Ishikawa (cell line): Measurements from ENCODE around the gene ATRNL1.

Experiments used
- CEBPB ChIP-seq: IDR thresholded peaks from 2 replicates; pipeline ENCODE4 v1.6.1; 2012
- CREB1 ChIP-seq: IDR thresholded peaks from 2 replicates; pipeline ENCODE4 v1.6.1; 2012; ENCODE audit warnings: low read depth
- EGR1 ChIP-seq: IDR thresholded peaks from 2 replicates; pipeline ENCODE4 v1.6.1; 2012
- EP300 ChIP-seq: IDR thresholded peaks from 2 replicates; pipeline ENCODE4 v1.6.1; 2012; ENCODE audit warnings: borderline replicate concordance
- FOXM1 ChIP-seq: IDR thresholded peaks from 2 replicates; pipeline ENCODE4 v1.6.1; 2012; ENCODE audit warnings: low read depth, borderline replicate concordance
- NFIC ChIP-seq: IDR thresholded peaks from 2 replicates; pipeline ENCODE4 v1.6.1; 2012
- RAD21 ChIP-seq: IDR thresholded peaks from 2 replicates; pipeline ENCODE4 v1.6.1; 2012; ENCODE audit warnings: low read depth
- TAF1 ChIP-seq: IDR thresholded peaks from 2 replicates; pipeline ENCODE4 v1.6.1; 2012; ENCODE audit warnings: low read depth, mild to moderate bottlenecking
- TCF12 ChIP-seq: IDR thresholded peaks from 2 replicates; pipeline ENCODE4 v1.6.1; 2012; ENCODE audit warnings: low read depth
- TEAD4 ChIP-seq: IDR thresholded peaks from 2 replicates; pipeline ENCODE4 v1.6.1; 2012
- YY1 ChIP-seq: IDR thresholded peaks from 2 replicates; pipeline ENCODE4 v1.6.1; 2012; ENCODE audit warnings: low read depth
- ZBTB7A ChIP-seq: IDR thresholded peaks from 2 replicates; pipeline ENCODE4 v1.6.1; 2012; ENCODE audit warnings: low read depth
- TF ChIP-seq, protein P1 (sequence below): IDR thresholded peaks from 2 replicates; pipeline ENCODE4 v1.6.1; 2012
- TF ChIP-seq, protein P2 (sequence below): IDR thresholded peaks from 2 replicates; pipeline ENCODE4 v1.6.1; 2012; ENCODE audit warnings: low read depth, mild to moderate bottlenecking
- TF ChIP-seq, protein P3 (sequence below): IDR thresholded peaks from 2 replicates; pipeline ENCODE4 v1.6.1; 2012

ATRNL1 gene, protein sequence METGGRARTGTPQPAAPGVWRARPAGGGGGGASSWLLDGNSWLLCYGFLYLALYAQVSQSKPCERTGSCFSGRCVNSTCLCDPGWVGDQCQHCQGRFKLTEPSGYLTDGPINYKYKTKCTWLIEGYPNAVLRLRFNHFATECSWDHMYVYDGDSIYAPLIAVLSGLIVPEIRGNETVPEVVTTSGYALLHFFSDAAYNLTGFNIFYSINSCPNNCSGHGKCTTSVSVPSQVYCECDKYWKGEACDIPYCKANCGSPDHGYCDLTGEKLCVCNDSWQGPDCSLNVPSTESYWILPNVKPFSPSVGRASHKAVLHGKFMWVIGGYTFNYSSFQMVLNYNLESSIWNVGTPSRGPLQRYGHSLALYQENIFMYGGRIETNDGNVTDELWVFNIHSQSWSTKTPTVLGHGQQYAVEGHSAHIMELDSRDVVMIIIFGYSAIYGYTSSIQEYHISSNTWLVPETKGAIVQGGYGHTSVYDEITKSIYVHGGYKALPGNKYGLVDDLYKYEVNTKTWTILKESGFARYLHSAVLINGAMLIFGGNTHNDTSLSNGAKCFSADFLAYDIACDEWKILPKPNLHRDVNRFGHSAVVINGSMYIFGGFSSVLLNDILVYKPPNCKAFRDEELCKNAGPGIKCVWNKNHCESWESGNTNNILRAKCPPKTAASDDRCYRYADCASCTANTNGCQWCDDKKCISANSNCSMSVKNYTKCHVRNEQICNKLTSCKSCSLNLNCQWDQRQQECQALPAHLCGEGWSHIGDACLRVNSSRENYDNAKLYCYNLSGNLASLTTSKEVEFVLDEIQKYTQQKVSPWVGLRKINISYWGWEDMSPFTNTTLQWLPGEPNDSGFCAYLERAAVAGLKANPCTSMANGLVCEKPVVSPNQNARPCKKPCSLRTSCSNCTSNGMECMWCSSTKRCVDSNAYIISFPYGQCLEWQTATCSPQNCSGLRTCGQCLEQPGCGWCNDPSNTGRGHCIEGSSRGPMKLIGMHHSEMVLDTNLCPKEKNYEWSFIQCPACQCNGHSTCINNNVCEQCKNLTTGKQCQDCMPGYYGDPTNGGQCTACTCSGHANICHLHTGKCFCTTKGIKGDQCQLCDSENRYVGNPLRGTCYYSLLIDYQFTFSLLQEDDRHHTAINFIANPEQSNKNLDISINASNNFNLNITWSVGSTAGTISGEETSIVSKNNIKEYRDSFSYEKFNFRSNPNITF (N-terminal part only)

DNA sequence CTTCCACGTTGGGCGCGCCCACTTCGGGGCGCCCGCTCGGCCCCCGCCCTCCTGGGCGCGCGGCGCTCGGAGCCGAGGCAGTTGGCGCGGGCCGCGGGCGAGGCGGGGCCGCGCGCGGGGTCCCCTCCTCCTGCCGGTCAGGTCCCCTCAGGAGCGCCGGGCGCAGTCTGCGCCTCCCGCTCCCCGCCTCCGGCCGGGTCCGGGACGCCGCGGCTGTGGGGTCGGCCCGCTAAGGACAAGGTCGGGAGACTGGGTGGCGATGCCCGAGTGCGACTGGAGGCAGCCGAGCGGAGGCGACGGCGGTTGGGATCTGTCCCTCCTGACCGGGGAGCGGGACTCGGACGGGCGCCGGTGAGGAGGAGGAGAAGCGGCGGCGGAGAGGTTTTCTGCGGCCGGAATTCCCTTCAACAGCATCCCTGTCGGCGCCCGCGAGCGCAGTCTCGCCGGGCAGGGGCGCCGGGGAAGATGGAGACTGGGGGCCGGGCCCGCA is at the start of gene ATRNL1:
TSS of gene ATRNL1 (plus strand) at position 80 of the 490 bp plus-strand sequence. CDS start at position 466, 386 bp downstream.
- TF ChIP-seq, protein P1, sequence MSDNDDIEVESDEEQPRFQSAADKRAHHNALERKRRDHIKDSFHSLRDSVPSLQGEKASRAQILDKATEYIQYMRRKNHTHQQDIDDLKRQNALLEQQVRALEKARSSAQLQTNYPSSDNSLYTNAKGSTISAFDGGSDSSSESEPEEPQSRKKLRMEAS, result no peak
- TF ChIP-seq YY1 (no peak), ZBTB7A (peak; percentile 39; the same call in 1 of the 2 replicates), NFIC (peak; percentile 11; the same call in 1 of the 2 replicates), TAF1 (peak; percentile 28; the same call in 1 of the 2 replicates)

DNA sequence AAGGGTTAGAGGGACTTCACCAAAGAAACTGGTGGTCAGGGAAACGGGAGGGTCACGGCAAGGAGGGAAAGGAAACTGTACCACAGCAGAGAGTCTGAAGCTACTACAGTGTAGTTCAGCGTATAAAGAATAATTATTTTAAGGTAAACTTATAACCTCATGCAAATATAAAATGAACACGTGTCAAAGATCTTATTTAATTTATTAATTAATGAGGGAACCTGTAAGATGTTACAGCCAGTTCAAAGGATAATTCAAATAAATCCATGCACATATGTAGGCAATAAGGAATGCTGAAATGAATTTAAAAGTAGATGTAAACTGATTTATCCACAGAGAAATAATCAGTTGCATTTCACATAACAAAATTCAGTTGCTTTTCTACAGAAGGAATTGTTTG is 49.4 kb upstream of the ATRNL1 start:
- TF ChIP-seq TEAD4 (no peak), YY1 (no peak)

DNA sequence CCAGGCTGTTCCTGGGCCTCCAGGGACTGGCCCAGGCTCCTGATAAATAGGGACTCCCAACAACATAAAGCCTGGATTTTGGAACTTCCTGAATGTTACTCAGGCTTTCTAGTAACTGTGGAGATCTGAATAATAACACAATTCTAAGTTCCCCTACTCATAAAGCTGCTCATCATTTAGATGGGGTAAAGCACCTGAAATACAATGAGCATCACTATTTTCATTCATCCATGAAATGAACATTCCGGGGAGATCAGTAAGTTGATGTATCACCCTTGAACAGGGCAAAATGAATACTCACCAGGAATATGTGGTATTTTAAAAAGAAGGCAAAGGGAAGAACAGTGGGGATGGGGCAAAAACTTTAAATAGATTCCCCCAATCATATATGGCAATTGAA is 48.3 kb upstream of the ATRNL1 start:
- TF ChIP-seq RAD21 (no peak), NFIC (no peak), TEAD4 (no peak), CREB1 (no peak), EP300 (no peak), YY1 (no peak), EGR1 (no peak), TAF1 (no peak), ZBTB7A (no peak), TCF12 (no peak), CEBPB (no peak), FOXM1 (no peak)
- TF ChIP-seq, protein P2, sequence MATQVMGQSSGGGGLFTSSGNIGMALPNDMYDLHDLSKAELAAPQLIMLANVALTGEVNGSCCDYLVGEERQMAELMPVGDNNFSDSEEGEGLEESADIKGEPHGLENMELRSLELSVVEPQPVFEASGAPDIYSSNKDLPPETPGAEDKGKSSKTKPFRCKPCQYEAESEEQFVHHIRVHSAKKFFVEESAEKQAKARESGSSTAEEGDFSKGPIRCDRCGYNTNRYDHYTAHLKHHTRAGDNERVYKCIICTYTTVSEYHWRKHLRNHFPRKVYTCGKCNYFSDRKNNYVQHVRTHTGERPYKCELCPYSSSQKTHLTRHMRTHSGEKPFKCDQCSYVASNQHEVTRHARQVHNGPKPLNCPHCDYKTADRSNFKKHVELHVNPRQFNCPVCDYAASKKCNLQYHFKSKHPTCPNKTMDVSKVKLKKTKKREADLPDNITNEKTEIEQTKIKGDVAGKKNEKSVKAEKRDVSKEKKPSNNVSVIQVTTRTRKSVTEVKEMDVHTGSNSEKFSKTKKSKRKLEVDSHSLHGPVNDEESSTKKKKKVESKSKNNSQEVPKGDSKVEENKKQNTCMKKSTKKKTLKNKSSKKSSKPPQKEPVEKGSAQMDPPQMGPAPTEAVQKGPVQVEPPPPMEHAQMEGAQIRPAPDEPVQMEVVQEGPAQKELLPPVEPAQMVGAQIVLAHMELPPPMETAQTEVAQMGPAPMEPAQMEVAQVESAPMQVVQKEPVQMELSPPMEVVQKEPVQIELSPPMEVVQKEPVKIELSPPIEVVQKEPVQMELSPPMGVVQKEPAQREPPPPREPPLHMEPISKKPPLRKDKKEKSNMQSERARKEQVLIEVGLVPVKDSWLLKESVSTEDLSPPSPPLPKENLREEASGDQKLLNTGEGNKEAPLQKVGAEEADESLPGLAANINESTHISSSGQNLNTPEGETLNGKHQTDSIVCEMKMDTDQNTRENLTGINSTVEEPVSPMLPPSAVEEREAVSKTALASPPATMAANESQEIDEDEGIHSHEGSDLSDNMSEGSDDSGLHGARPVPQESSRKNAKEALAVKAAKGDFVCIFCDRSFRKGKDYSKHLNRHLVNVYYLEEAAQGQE, result no peak
- TF ChIP-seq, protein P3, sequence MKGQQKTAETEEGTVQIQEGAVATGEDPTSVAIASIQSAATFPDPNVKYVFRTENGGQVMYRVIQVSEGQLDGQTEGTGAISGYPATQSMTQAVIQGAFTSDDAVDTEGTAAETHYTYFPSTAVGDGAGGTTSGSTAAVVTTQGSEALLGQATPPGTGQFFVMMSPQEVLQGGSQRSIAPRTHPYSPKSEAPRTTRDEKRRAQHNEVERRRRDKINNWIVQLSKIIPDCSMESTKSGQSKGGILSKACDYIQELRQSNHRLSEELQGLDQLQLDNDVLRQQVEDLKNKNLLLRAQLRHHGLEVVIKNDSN, result no peak
- TF ChIP-seq, protein P1, result no peak

DNA sequence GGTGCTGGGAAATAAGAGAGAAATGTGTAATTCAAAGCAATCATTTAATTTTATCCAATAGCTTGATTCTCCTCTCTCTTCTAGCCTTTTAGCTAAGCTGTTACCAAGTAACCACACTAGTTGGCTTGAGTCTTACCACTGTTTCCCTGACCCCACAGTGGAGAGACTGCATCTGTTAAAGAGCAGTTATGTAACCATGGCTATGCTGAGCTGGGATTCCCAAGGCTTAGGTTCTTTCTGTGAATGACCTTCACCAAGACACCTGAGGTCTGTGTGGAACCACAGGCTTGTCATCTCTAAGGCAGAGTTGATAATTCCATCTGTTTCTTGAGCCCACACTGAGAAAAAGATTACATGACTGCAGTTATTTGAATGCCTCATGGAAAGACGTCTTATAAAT is 47.7 kb upstream of the ATRNL1 start:
- TF ChIP-seq EGR1, result no peak
- TF ChIP-seq, protein P1, result no peak
- TF ChIP-seq, protein P3, result no peak
- no peak for TF ChIP-seq TCF12
- TF ChIP-seq RAD21, result no peak
- TF ChIP-seq, protein P2, result no peak
- no peak for TF ChIP-seq TAF1
- no peak for TF ChIP-seq CREB1
- TF ChIP-seq CEBPB, result no peak
- TF ChIP-seq ZBTB7A, result no peak
- TF ChIP-seq FOXM1, result no peak
- no peak for TF ChIP-seq NFIC
- TF ChIP-seq TEAD4, result no peak
- no peak for TF ChIP-seq EP300
- no peak for TF ChIP-seq YY1
